GM19467 (cell line): ENCODE measurements around the gene FOXD3.
"Not testable (repeated sequence)": the region's sequence is repeated elsewhere in the genome, so short reads cannot be mapped to it uniquely, and the experiment has no call there.

Experiments used
- ATAC-seq: cut with Tn5 transposase; IDR thresholded peaks from one replicate; pipeline ENCODE4 v1.9.1; 2021; ENCODE audit warnings: mild to moderate bottlenecking, moderate library complexity; ENCODE audit not compliant: unreplicated experiment

Gene FOXD3

DNA sequence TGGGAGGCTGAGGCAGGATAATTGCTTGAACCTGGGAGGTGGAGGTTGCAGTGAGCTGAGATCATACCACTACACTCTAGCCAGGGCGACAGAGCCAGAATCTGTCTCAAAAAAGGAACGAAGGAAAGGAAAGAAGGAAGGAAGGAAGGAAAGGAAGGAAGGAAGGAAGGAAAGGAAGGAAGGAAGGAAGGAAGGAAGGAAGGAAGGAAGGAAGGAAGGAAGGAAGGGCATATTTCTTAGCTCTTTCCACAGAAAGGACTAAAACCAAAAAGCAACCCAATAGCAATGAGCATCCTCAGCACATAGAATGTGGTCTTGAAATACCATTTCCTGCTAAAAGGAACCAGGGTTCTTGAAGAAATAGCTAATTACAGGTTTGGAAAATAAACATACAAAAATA is 33.9 kb downstream of the FOXD3 start:
- ATAC-seq = not testable (repeated sequence)

DNA sequence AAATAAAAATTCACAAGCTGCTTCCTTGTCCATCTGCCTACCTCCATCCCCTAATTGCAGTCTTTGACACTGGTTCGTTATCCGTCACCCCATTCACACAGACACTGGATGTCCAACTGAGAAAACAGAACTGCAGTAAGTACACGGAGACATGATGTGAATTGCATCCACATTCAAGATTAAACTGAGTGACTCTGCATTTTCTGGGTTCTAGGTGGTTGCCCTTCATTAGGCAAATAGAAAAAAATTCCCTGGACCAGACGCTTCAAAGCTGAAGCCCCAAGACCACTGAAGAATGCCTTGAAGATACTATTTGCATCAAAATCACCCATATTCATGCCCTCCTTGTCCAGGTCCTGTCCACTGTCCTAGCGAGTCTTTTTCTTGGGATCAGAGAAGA is 37.2 kb downstream of the FOXD3 start:
- ATAC-seq = no peak

DNA sequence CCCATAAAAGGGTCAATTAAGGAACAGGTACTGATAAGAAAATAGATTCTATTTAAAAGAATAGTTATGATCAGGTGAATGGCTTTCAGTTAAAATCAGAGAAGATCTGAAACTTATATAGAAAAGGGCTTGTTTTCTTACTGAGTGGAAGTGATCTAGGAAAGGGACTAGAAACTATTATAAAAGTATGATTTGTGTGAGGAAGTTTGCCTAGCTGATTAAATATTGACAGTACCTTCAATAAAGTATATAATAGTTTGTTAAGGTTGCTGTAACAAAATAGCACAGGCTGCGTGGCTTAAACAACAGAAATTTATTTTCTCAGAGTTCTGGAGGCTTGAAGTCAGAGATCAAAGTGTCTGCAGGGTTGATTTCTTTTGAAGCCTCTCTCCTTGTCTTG is 39.7 kb downstream of the FOXD3 start:
- no peak for ATAC-seq

DNA sequence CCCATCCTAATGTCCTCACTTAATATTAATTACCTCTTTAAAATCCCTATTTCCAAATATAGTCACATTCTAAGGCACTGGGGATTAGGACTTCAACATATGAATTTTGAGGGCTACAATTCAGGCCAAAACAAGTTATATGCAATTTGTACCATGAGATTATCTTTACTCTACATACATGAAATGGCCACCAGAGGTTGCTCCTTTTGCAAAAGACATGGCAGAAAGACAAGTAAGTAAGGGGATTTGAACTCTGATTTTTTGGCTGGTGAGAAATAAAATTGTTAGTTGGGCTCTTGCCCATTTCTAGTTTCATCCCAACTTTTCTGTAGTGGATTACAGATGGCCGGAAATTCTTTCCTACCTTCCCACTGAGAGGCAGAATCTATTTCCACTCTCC is 40.2 kb downstream of the FOXD3 start:
- ATAC-seq = no peak

DNA sequence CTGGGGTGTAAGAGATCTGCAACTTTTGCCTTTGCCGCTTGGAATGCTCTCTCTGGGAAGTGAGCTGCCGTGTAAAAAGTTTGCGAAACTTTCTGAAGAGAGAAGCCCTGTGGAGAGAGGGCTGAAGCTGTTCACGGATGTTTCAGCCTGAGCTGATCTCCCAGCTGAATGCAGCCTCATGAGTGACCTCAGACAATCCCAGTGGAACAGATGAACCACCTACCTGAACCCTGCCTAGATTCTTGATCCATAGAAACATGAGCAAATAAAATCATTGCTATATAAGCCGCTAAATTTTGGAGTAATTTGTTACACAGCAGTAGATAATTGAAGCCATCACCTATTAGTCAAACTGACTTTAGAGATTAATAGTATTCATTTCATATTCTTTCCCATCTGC is 40.6 kb downstream of the FOXD3 start:
- no peak for ATAC-seq

DNA sequence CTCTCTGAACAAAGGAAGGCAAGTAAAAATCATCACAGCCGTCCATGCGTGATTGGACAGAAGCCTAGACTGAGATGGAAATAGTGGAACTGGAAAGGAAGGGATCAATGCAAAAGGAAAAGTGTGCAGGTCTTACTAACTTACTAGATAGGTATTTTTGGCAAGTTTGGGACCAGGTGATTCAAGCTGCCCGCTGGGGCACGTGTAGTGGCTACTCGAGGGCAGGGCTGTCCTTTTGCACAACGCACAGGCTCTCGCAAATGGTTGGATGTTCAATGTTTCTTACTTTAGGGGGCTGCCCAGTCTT is 44.5 kb downstream of the FOXD3 start:
- ATAC-seq = no peak

DNA sequence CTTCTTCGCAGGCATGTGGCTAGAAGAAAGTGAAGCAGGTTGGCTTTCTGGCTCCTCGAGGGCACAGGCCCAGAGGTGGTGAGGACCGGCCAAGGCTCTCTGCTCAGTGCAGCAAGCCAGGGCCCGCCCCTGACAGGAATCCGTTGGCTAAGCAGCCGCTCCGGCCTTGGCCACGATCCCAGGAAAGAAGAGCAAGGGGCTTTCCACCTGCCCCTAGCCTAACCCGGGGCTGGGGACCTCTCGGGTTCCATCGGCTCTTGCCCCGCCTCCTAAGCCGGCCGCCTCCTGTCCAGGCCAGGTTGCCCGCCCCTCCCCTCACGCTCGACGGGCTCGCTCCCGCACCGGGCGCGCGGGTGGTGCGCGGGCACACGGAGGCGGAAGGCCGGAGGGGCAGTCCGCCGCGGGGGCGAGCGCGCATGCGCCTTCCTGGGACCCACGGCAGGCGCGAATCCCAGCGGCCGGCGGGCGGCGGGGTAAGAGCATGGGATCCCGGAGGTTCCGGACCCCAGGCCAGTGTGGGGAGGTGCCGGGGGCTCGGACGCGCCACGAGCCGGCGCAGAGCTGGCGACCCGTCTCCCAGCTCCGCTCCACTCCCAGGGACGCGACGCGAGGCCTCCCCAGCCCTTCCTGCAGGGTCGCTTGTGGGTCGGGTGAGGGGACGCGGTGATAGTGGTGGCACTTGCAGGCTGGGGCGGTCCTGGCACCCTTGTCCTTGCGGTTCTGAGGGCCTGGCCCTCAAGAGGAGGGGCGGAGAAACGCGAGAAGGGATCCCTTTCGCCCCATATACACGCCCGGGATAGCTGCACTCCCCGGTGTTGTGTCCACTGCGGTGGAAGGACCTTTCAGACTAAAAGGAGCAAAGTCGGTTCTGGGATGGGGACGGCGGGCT is 45.1 kb downstream of the FOXD3 start, which contains the start of gene ALG6:
TSS of gene ALG6 (plus strand) at position 413 of the 889 bp plus-strand sequence. CDS start 3,351 bp downstream, outside the sequence.
- peak; percentile 91 for ATAC-seq

DNA sequence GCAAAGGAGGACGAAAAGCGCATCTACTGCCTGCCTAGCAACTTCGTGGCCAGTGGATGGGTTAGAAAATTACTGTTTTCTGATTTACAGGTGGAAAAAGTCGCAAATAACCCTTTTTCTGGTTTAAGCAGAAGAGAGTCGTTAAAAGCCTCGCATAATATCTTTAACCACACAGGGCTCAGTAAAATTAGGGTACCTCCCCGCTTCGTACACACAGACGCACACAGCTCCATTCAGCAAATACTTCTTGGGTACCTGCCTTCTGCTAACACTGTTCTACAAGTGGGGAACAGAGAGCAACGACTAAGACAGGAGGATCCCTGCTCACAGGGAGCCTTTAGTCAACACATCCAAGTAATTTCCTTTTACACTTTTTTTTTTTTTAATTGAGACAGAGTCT is 45.8 kb downstream of the FOXD3 start:
- no peak for ATAC-seq
